Mammary epithelial cell (primary cell): ENCODE measurements around the gene TNFAIP3.

Experiments used
- EZH2 ChIP-seq: IDR thresholded peaks from 2 replicates; pipeline ENCODE4 v1.6.1; 2012; ENCODE audit warnings: low read length, inconsistent platforms, borderline replicate concordance
- TF ChIP-seq, protein P1 (sequence below), 2 donors: IDR thresholded peaks in 1 of 2; conservative IDR thresholded peaks in 1 of 2; 2 replicates each; pipeline ENCODE4 v1.5.1; 2011 to 2012; ENCODE audit warnings: inconsistent platforms in 2 of 2, low read length in 2 of 2, mild to moderate bottlenecking in 2 of 2, control low read depth in 1 of 2, low read depth in 1 of 2; ENCODE audit not compliant: insufficient read depth in 1 of 2; ENCODE audit errors: extremely low read depth in 1 of 2

DNA sequence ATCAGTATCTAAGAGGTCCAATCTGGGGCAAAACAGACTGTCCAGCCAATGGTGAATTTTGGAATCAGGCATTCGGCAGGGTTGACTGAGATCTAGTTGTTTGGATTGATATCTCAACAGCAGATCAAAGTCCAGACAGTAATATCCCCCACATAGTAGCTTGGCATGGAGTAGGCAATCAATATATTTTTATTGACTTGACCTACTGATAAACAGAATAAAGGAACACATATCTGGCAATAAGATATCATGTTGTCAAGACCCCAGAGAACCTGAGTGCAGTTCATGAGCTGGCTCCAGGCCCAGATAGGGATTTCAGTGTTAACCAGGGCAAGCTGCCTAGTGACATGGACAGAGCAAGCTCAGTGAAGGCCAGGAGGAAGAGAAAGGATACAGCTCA is 34.4 kb downstream of the TNFAIP3 start:
- TF ChIP-seq, protein P1, sequence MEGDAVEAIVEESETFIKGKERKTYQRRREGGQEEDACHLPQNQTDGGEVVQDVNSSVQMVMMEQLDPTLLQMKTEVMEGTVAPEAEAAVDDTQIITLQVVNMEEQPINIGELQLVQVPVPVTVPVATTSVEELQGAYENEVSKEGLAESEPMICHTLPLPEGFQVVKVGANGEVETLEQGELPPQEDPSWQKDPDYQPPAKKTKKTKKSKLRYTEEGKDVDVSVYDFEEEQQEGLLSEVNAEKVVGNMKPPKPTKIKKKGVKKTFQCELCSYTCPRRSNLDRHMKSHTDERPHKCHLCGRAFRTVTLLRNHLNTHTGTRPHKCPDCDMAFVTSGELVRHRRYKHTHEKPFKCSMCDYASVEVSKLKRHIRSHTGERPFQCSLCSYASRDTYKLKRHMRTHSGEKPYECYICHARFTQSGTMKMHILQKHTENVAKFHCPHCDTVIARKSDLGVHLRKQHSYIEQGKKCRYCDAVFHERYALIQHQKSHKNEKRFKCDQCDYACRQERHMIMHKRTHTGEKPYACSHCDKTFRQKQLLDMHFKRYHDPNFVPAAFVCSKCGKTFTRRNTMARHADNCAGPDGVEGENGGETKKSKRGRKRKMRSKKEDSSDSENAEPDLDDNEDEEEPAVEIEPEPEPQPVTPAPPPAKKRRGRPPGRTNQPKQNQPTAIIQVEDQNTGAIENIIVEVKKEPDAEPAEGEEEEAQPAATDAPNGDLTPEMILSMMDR (conservative IDR thresholded peaks at IDR 0.05 in 1 of 2, IDR thresholded peaks at IDR 0.05 in 1 of 2; ENCODE audit: extremely low read depth in 1 of 2, insufficient read depth in 1 of 2, low read depth in 1 of 2, low read length in 2 of 2): no peak
- no peak for TF ChIP-seq EZH2
